A549 (cell line): ENCODE results near the gene GPR142. TPM values are rescaled to one million over a fixed set of nuclear protein-coding genes. Genes with fewer than 3 reads are reported as not detected.
A peak's percentile ranks its signal among the peaks of the same experiment; 100 is the strongest.

ENCODE experiments used
- ATAC-seq, 2 experiments: fragments of 200-7000 bp in 1 of 2; fragments of >200 bp in 1 of 2; cut with Nextera tagmentation in 1 of 2; cut with Tn5 transposase in 1 of 2; 3 replicates each; pipeline versions ENCODE4 v1.8.0 to v1.9.1; 2018 to 2020; ENCODE audit warnings: mild to moderate bottlenecking in 1 of 2, moderate library complexity in 1 of 2
- CTCF ChIA-PET: fragments of 300-600 bp; sonication (Branson Sonifier 250); formaldehyde crosslinking; extraction: SDS; loops from one replicate; lab custom pipeline; 2021; ENCODE audit warnings: antibody characterized with exemption, inconsistent platforms; lab: Yijun Ruan, JAX
- POLR2A ChIA-PET: fragments of 350-600 bp; formaldehyde crosslinking; extraction: SDS; loops from one replicate; lab custom pipeline; 2021; ENCODE audit warnings: antibody characterized with exemption, inconsistent platforms; lab: Yijun Ruan, JAX
- DNase-seq, 2 experiments: peaks; one replicate each; pipeline versions ENCODE4 v3.0.0 to v3.0.0-alpha.2; 2011 to 2016; ENCODE audit warnings: low read depth in 1 of 2, low spot score in 1 of 2
- FAIRE-seq: peaks from 2 replicates; lab custom pipeline; 2011; peaks lifted over from hg19 to GRCh38; lab: Jason Lieb, UNC
- H3K27ac ChIP-seq, 2 experiments: fragments of >200 bp; sonication (Bioruptor Twin); formaldehyde crosslinking; 3 replicates each; pipeline ENCODE4 v1.5.1; 2016 to 2017
- H3K4me1 ChIP-seq: fragments of >200 bp; sonication (Bioruptor Twin); formaldehyde crosslinking; 3 replicates; pipeline ENCODE4 v1.6.1; 2016
- H3K4me2 ChIP-seq: fragments of >200 bp; sonication (Bioruptor Twin); formaldehyde crosslinking; 3 replicates; pipeline ENCODE4 v1.6.1; 2016
- H3K4me3 ChIP-seq: fragments of >200 bp; sonication (Bioruptor Twin); formaldehyde crosslinking; 3 replicates; pipeline ENCODE4 v1.5.1; 2016
- H3K9me3 ChIP-seq: fragments of >200 bp; sonication (Bioruptor Twin); formaldehyde crosslinking; 3 replicates; pipeline ENCODE4 v1.6.1; 2016
- ATOH8 ChIP-seq: fragments of 250-450 bp; sonication (Bioruptor Pico); IDR thresholded peaks from 2 replicates; pipeline ENCODE4 v1.5.0; 2020; ENCODE audit warnings: low read depth, mild to moderate bottlenecking, moderate library complexity
- BCL3 ChIP-seq: fragments of >200 bp; sonication (Bioruptor Twin); formaldehyde crosslinking; IDR thresholded peaks from 3 replicates; pipeline ENCODE4 v1.6.1; 2016
- CBX2 ChIP-seq: fragments of 200-600 bp; sonication (generic); IDR thresholded peaks from 2 replicates; pipeline ENCODE4 v1.6.1; 2016; ENCODE audit warnings: low read depth, mild to moderate bottlenecking, borderline replicate concordance
- CEBPB ChIP-seq, 2 experiments: fragments of >200 bp in 1 of 2; sonication (Bioruptor Twin) in 1 of 2; formaldehyde crosslinking in 1 of 2; IDR thresholded peaks; 2 replicates each; pipeline ENCODE4 v1.6.1; 2012 to 2016
- CTCF ChIP-seq: fragments of >200 bp; sonication (Bioruptor Twin); formaldehyde crosslinking; IDR thresholded peaks from 3 replicates; pipeline ENCODE4 v1.5.1; 2016
- EHF ChIP-seq: fragments of 250-450 bp; sonication (Bioruptor Pico); IDR thresholded peaks from 2 replicates; pipeline ENCODE4 v1.5.0; 2020; ENCODE audit warnings: mild to moderate bottlenecking
- EHMT2 ChIP-seq: fragments of 200-600 bp; sonication (generic); IDR thresholded peaks from 2 replicates; pipeline ENCODE4 v1.6.1; 2016; ENCODE audit warnings: antibody characterized with exemption, low read depth, mild to moderate bottlenecking, moderate library complexity
- FOSB ChIP-seq: fragments of 250-450 bp; sonication (Bioruptor Pico); IDR thresholded peaks from 2 replicates; pipeline ENCODE4 v1.5.0; 2020; ENCODE audit warnings: mild to moderate bottlenecking, moderate library complexity
- FOSL2 ChIP-seq, 2 experiments: fragments of 450-650 bp in 1 of 2; fragments of >200 bp in 1 of 2; sonication (Bioruptor Twin) in 1 of 2; formaldehyde crosslinking; IDR thresholded peaks; 2 replicates each; pipeline versions ENCODE4 v1.5.0 to v1.6.1; 2016 to 2020; ENCODE audit warnings: mild to moderate bottlenecking in 1 of 2, moderate library complexity in 1 of 2
- HEYL ChIP-seq: fragments of 250-450 bp; sonication (Bioruptor Pico); IDR thresholded peaks from 2 replicates; pipeline ENCODE4 v1.8.0; 2021; ENCODE audit warnings: mild to moderate bottlenecking, moderate library complexity
- MAX ChIP-seq: IDR thresholded peaks from 2 replicates; pipeline ENCODE4 v1.6.1; 2012
- MAZ ChIP-seq: fragments of 150-350 bp; IDR thresholded peaks from 2 replicates; pipeline ENCODE4 v1.6.1; 2014; ENCODE audit warnings: antibody characterized with exemption, low read depth, low read length, borderline replicate concordance
- NFE2L2 ChIP-seq: fragments of 150-350 bp; conservative IDR thresholded peaks from 2 replicates; pipeline ENCODE4 v1.6.1; 2014; ENCODE audit warnings: low read length
- PHF8 ChIP-seq: fragments of 200-600 bp; sonication (generic); IDR thresholded peaks from 2 replicates; pipeline ENCODE4 v1.6.1; 2016; ENCODE audit warnings: low read depth, mild to moderate bottlenecking, antibody characterized with exemption, moderate library complexity, borderline replicate concordance
- POLR2AphosphoS2 ChIP-seq: conservative IDR thresholded peaks from 2 replicates; pipeline ENCODE4 v1.6.1; 2012; ENCODE audit warnings: low read length, improper control_type of control experiment, inconsistent platforms
- RAD21 ChIP-seq, 2 experiments: fragments of >200 bp in 1 of 2; sonication (Bioruptor Twin) in 1 of 2; formaldehyde crosslinking in 1 of 2; IDR thresholded peaks in 1 of 2; conservative IDR thresholded peaks in 1 of 2; 2 replicates in 1 of 2; 3 replicates in 1 of 2; pipeline ENCODE4 v1.6.1; 2012 to 2018; ENCODE audit warnings: inconsistent platforms in 1 of 2
- RCOR1 ChIP-seq: fragments of 150-350 bp; IDR thresholded peaks from 2 replicates; pipeline ENCODE4 v1.6.1; 2014; ENCODE audit warnings: antibody characterized with exemption, low read length, low read depth
- SMC3 ChIP-seq: fragments of >200 bp; sonication (Bioruptor Twin); formaldehyde crosslinking; IDR thresholded peaks from 3 replicates; pipeline ENCODE4 v1.6.1; 2018; ENCODE audit warnings: inconsistent platforms
- ZNF302 ChIP-seq: fragments of 250-450 bp; sonication (Bioruptor Pico); IDR thresholded peaks from 2 replicates; pipeline ENCODE4 v1.9.0; 2021; ENCODE audit warnings: inconsistent platforms, mild to moderate bottlenecking, moderate library complexity
- ZSCAN20 ChIP-seq: fragments of 250-450 bp; sonication (Bioruptor Pico); IDR thresholded peaks from 2 replicates; pipeline ENCODE4 v1.8.0; 2022; ENCODE audit warnings: mild to moderate bottlenecking, moderate library complexity
- WGBS: methylation state at CpG from one replicate; pipeline ENCODE4 v1.1.6; 2017; ENCODE audit errors: missing lambda C conversion rate; 5-methylcytosine and 5-hydroxymethylcytosine counted together
- polyA minus RNA-seq: library from RNA; depleted of rRNA, polyadenylated mRNA; stranded (reverse); fragments of >200 nt; gene quantifications from 2 replicates; pipeline ENCODE4 v1.2.3, GENCODE V29; 2011; rRNA and poly(A)+ RNA removed
- polyA plus RNA-seq, 4 experiments: library from polyadenylated mRNA; depleted of rRNA in 3 of 4; stranded (reverse); fragments of >200 nt; fragmentation: RNase III in 1 of 4; extraction: RNeasy Plus Mini Kit Qiagen cat#74134 plus additional on column Dnase treatment in 1 of 4; gene quantifications; 2 replicates in 3 of 4; 3 replicates in 1 of 4; pipeline ENCODE4 v1.2.3, GENCODE V29; 2011 to 2017

The GPR142 gene
- polyA plus RNA-seq (2011; rRNA removed) (not detected in 2 replicates), polyA plus RNA-seq (2017; fragmentation: RNase III; extraction: RNeasy Plus Mini Kit Qiagen cat#74134 plus additional on column Dnase treatment) (not detected in 3 replicates), polyA minus RNA-seq (not detected in 2 replicates)
- polyA plus RNA-seq (2012; cell fraction: cytosol; rRNA removed) = not detected in 2 replicates
- polyA plus RNA-seq (2012; cell fraction: nucleus; rRNA removed) = 0.05 TPM in 1 of 2 replicates, not detected in the other

GRCh38 chr17:74367206-74367605 lies at the start of gene GPR142:
Gene GPR142 (plus strand): TSS chr17:74367506. CDS start chr17:74369541, 2,035 bp downstream.
- 33% methylated on average over 5 of the region's 5 CpGs for WGBS

GRCh38 chr17:74318391-74318790 lies 48.9 kb upstream of the GPR142 start:
- POLR2A ChIA-PET = no interaction called here
- 84% methylated on average over 10 of the region's 10 CpGs for WGBS
- Histone ChIP-seq H3K4me1 (no peaks in the 10 kb centered on the region), H3K27ac (no peak overlapping the region), H3K4me3 (no peak overlapping the region), H3K9me3 (no peaks in the 10 kb centered on the region), H3K4me2 (no peak overlapping the region)
- CTCF ChIA-PET = interaction anchor here (1.4 to 3.0 kb wide), 2 partner anchors 33 to 50 kb away, joined by 3 to 10 read pairs; partner anchors contain the start of gene GPR142
- no peak for DNase-seq
- no peak for FAIRE-seq
- TF ChIP-seq CEBPB (IDR thresholded peaks at IDR 0.05) (no peak), RCOR1 (no peak), HEYL (CRISPR knock-in tag) (no peak), EHMT2 (no peak), CBX2 (no peak), ZSCAN20 (no peak), POLR2AphosphoS2 (no peak), SMC3 (no peak), ZNF302 (no peak), ATOH8 (CRISPR knock-in tag) (no peak), RAD21 (conservative IDR thresholded peaks at IDR 0.05 in 1 of 2, IDR thresholded peaks at IDR 0.05 in 1 of 2) (no peak), BCL3 (no peak)
- TF ChIP-seq, all 56 proteins: peak for 0
- no peak for ATAC-seq

More at GRCh38 chr17:74367206-74367605, at the start of gene GPR142:
- peak within 1 kb of the TSS; percentile 56 for H3K4me2 ChIP-seq
- ChIA-PET CTCF (interaction anchor here (0.8 to 25.8 kb wide), 50 partner anchors 9 to 370 kb away, joined by 3 to 674 read pairs (median 7); partner anchors contain the start of genes BTBD17, CD300A, CD300H and CD300LB), POLR2A (no interaction called here)
- H3K27ac ChIP-seq = no peak within 1 kb of the TSS
- ATAC-seq (no peak), DNase-seq (no peak), FAIRE-seq (no peak)
- H3K4me3 ChIP-seq = no peak within 1 kb of the TSS
- no peak for TF ChIP-seq NFE2L2
- no peak for TF ChIP-seq MAX
- TF ChIP-seq CTCF = no peak
- TF ChIP-seq MAZ = no peak
- peaks cover 5% of the 10 kb centered on the region; the same call in 1 of the 3 replicates for H3K4me1 ChIP-seq
- no peaks in the 10 kb centered on the region for H3K9me3 ChIP-seq

- ATAC-seq (no peak), DNase-seq (no peak), FAIRE-seq (no peak)
- no peaks in the 10 kb centered on the region for H3K9me3 ChIP-seq
- no peak overlapping the region for H3K27ac ChIP-seq
- ChIA-PET POLR2A (no interaction called here), CTCF (interaction anchor here (0.8 kb wide), 1 partner anchor 29 kb away, joined by 3 read pairs; no protein-coding TSS in a partner anchor)
- H3K4me1 ChIP-seq = peaks cover 6% of the 10 kb centered on the region; the same call in 1 of the 3 replicates
- TF ChIP-seq SMC3 (no peak), ATOH8 (CRISPR knock-in tag) (no peak), EHF (CRISPR knock-in tag) (no peak), BCL3 (no peak), PHF8 (no peak), FOSB (no peak), FOSL2 (IDR thresholded peaks at IDR 0.05) (no peak), FOSL2 (CRISPR knock-in tag; IDR thresholded peaks at IDR 0.05) (no peak)
- no peak overlapping the region for H3K4me2 ChIP-seq
- 68% methylated on average over 6 of the region's 6 CpGs for WGBS
- no peak overlapping the region for H3K4me3 ChIP-seq
Observed at GRCh38 chr17:74324521-74324920, 42.8 kb upstream of the GPR142 start.
